Measurements from ENCODE around the gene CCM2. TPM values are rescaled to one million over a fixed set of nuclear protein-coding genes. Genes with fewer than 3 reads are reported as not detected.

Gene CCM2
- total and polyA plus RNA-seq, 7 donors = 33.3 to 110 (median 49.9) TPM

DNA sequence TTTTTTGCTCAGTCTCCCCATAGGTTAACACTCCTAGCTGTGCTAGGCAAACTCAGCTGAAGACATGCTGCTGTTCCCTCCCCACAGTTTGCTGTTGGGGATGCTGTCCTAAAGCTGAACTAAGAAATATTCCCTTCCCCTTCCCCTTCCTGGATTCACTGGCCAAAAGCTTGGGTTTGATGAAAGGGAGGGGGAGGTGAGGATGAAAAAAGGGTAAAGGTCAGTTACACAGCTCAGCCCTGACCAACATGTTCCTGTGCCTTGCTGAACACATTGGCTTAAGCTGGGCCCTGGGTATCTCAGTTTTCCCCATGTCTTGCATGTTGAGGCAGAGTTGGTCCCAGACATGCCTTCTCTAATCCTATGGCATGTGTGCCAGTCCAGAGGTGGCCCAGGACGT, 15.3 kb downstream of the CCM2 start:
- Histone ChIP-seq H3K27me3 (ENCODE audit: insufficient read depth in 3 of 3, low read length in 2 of 3) (no peaks in the 10 kb centered on the region), H3K4me3 (no peak overlapping the region), H3K9me3 (no peaks in the 10 kb centered on the region), H3K4me1 (peaks cover under 1% of the 10 kb centered on the region), H3K27ac (no peak overlapping the region), H3K36me3 (ENCODE audit: insufficient read depth in 1 of 2, low read depth in 1 of 2) (peaks cover 0 to 11% of the 10 kb centered on the region in 2 donors)
- TF ChIP-seq CTCF (IDR thresholded peaks at IDR 0.05) = no peak
- no peak for DNase-seq
- intact Hi-C loops (cut with DNase I) = no loop called here
- ATAC-seq = no peak
- WGBS, 3 donors = 45 to 92% (median 47%) methylated on average over 1 of the region's 1 CpG

GRCh38 chr7:45017253-45017652, 17.3 kb downstream of the CCM2 start:
- no peak for TF ChIP-seq CTCF (IDR thresholded peaks at IDR 0.05)
- peaks cover 0 to 7% of the 10 kb centered on the region in 2 donors for H3K36me3 ChIP-seq (ENCODE audit: insufficient read depth in 1 of 2, low read depth in 1 of 2)
- H3K9me3 ChIP-seq = no peaks in the 10 kb centered on the region
- H3K27ac ChIP-seq = no peak overlapping the region
- ATAC-seq (no peak), DNase-seq (no peak)
- no peak overlapping the region for H3K4me3 ChIP-seq
- no peaks in the 10 kb centered on the region for H3K27me3 ChIP-seq (ENCODE audit: insufficient read depth in 3 of 3, low read length in 2 of 3)
- H3K4me1 ChIP-seq = no peaks in the 10 kb centered on the region
- 44 to 50% (median 48%) methylated on average over 3 of the region's 3 CpGs for WGBS, 3 donors
- intact Hi-C loops (cut with DNase I) = no loop called here

GRCh38 chr7:45020915-45021314, 20.9 kb downstream of the CCM2 start:
- no peaks in the 10 kb centered on the region for H3K9me3 ChIP-seq
- no peak for DNase-seq
- H3K27ac ChIP-seq = no peak overlapping the region
- no peak overlapping the region for H3K4me3 ChIP-seq
- WGBS, 3 donors = 71 to 75% (median 73%) methylated on average over 5 of the region's 5 CpGs
- no peaks in the 10 kb centered on the region for H3K27me3 ChIP-seq (ENCODE audit: insufficient read depth in 3 of 3, low read length in 2 of 3)
- peaks cover 0 to 7% of the 10 kb centered on the region in 2 donors for H3K36me3 ChIP-seq (ENCODE audit: insufficient read depth in 1 of 2, low read depth in 1 of 2)
- H3K4me1 ChIP-seq = no peaks in the 10 kb centered on the region
- no peak for TF ChIP-seq CTCF (IDR thresholded peaks at IDR 0.05)
- ATAC-seq = no peak
- intact Hi-C loops (cut with DNase I) = no loop called here

GRCh38 chr7:45021604-45022296, 21.7 kb downstream of the CCM2 start:
- H3K27me3 ChIP-seq (ENCODE audit: insufficient read depth in 3 of 3, low read length in 2 of 3) = no peaks in the 10 kb centered on the region
- intact Hi-C loops (cut with DNase I) = no loop called here
- no peaks in the 10 kb centered on the region for H3K9me3 ChIP-seq
- H3K4me1 ChIP-seq = no peaks in the 10 kb centered on the region
- DNase-seq = no peak
- 74 to 86% (median 80%) methylated on average over 3 of the region's 3 CpGs for WGBS, 3 donors
- no peak for TF ChIP-seq CTCF (IDR thresholded peaks at IDR 0.05)
- peak in 1 of 4 donors; percentile 37 for ATAC-seq
- H3K4me3 ChIP-seq = no peak overlapping the region
- peaks cover 0 to 8% of the 10 kb centered on the region in 2 donors for H3K36me3 ChIP-seq (ENCODE audit: insufficient read depth in 1 of 2, low read depth in 1 of 2)
- H3K27ac ChIP-seq = no peak overlapping the region
